Sigmoid colon (tissue), 4 donors: ENCODE data around the gene PPFIBP2.

Experiments
- EP300 ChIP-seq, 4 donors: sonication (generic); formaldehyde crosslinking; IDR thresholded peaks; one replicate each; pipeline ENCODE4 v1.6.1; 2017; ENCODE audit warnings: antibody characterized with exemption in 4 of 4
- POLR2A ChIP-seq, 2 donors: fragments of 450-650 bp; IDR thresholded peaks; one replicate each; pipeline ENCODE4 v1.6.1; 2016; ENCODE audit warnings: antibody characterized with exemption in 2 of 2, mild to moderate bottlenecking in 2 of 2, moderate library complexity in 2 of 2
- POLR2AphosphoS5 ChIP-seq, 4 donors: sonication (generic); formaldehyde crosslinking; IDR thresholded peaks; one replicate each; pipeline ENCODE4 v1.6.1; 2017; ENCODE audit warnings: antibody characterized with exemption in 4 of 4
- TF ChIP-seq, protein P1 (sequence below), 4 experiments: fragments of 450-650 bp in 3 of 4; fragments of 200-600 bp in 1 of 4; IDR thresholded peaks; one replicate each; pipeline ENCODE4 v1.5.1; 2016 to 2019; ENCODE audit warnings: antibody characterized with exemption in 4 of 4, mild to moderate bottlenecking in 3 of 4, moderate library complexity in 2 of 4

DNA sequence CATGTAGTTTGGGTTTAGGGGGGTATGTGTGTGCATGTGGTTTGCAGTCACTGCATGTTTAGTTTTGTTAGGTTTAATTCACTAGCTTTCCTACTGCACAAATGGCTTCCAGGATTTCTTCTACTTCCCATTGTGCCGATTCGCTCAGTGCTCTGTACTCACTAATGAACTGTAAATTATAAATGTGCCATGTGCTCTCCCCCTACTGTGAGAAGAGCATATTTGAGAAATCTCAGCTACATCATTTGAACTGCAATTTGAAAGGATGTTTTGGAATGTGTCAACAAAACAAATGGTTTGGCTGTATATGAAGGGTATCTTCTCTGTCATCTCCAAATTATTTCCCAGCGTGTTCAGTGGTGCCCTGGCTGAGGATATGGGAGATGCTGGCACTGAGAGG, 131.4 kb downstream of the PPFIBP2 start:
- TF ChIP-seq POLR2AphosphoS5 (IDR thresholded peaks at IDR 0.05) (no peak), POLR2A (IDR thresholded peaks at IDR 0.05) (no peak), EP300 (IDR thresholded peaks at IDR 0.05) (no peak)
- TF ChIP-seq, protein P1, sequence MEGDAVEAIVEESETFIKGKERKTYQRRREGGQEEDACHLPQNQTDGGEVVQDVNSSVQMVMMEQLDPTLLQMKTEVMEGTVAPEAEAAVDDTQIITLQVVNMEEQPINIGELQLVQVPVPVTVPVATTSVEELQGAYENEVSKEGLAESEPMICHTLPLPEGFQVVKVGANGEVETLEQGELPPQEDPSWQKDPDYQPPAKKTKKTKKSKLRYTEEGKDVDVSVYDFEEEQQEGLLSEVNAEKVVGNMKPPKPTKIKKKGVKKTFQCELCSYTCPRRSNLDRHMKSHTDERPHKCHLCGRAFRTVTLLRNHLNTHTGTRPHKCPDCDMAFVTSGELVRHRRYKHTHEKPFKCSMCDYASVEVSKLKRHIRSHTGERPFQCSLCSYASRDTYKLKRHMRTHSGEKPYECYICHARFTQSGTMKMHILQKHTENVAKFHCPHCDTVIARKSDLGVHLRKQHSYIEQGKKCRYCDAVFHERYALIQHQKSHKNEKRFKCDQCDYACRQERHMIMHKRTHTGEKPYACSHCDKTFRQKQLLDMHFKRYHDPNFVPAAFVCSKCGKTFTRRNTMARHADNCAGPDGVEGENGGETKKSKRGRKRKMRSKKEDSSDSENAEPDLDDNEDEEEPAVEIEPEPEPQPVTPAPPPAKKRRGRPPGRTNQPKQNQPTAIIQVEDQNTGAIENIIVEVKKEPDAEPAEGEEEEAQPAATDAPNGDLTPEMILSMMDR (IDR thresholded peaks at IDR 0.05) = no peak
